H1 (cell line): ENCODE data around the gene SECISBP2L.

Experiments used
- JUND ChIP-seq: IDR thresholded peaks from 2 replicates; pipeline ENCODE4 v1.6.1; 2011; ENCODE audit warnings: mild to moderate bottlenecking, improper control_type of control experiment, low read length
- POLR2A ChIP-seq, 2 experiments: IDR thresholded peaks; 1 replicate in 1 of 2; 2 replicates in 1 of 2; pipeline ENCODE4 v1.6.1; 2011; ENCODE audit warnings: low read depth in 2 of 2, low read length in 2 of 2, mild to moderate bottlenecking in 2 of 2; ENCODE audit errors: control extremely low read depth in 1 of 2
- RAD21 ChIP-seq, 2 experiments: IDR thresholded peaks in 1 of 2; conservative IDR thresholded peaks in 1 of 2; 2 replicates each; pipeline ENCODE4 v1.6.1; 2011; ENCODE audit warnings: low read depth in 2 of 2, low read length in 2 of 2, improper control_type of control experiment in 1 of 2, inconsistent platforms in 1 of 2, mild to moderate bottlenecking in 1 of 2, moderate library complexity in 1 of 2
- SAP30 ChIP-seq: fragments of 300-600 bp; sonication (generic); IDR thresholded peaks from 2 replicates; pipeline ENCODE4 v1.7.1; 2012; ENCODE audit warnings: low read length, moderate library complexity, mild to moderate bottlenecking, inconsistent platforms; ENCODE audit not compliant: insufficient read depth, insufficient replicate concordance
- TF ChIP-seq, protein P1 (sequence below), 3 experiments: IDR thresholded peaks; 1 replicate in 2 of 3; 2 replicates in 1 of 3; pipeline versions ENCODE4 v1.5.1 to v1.6.1; 2011; ENCODE audit warnings: low read length in 3 of 3, mild to moderate bottlenecking in 3 of 3, inconsistent platforms in 2 of 3, low read depth in 1 of 3, moderate library complexity in 1 of 3; ENCODE audit not compliant: insufficient read depth in 1 of 3; ENCODE audit errors: control extremely low read depth in 1 of 3

DNA sequence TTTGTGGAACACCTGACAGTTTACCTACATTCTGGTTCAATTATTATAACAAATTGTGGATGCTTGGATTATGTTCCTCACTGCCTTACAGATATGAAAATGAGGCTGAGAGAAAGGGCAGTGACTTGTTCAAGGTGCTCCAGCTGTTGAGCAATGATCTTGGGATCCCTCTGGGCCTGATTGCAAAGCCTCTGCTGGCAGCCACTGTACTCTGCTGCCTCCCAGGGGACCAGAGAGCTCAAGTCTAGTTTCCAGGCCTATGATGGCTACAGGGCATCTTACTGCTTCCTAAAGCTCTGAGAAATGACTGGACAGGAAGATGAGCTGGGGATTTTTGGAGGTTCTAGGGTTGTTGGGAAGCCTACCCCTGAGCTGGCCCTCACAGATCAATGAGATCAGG lies 80.3 kb downstream of the SECISBP2L start:
- no peak for TF ChIP-seq SAP30
- peak; percentile 59 to 71 for TF ChIP-seq RAD21 (IDR thresholded peaks at IDR 0.05 in 1 of 2, conservative IDR thresholded peaks at IDR 0.05 in 1 of 2; ENCODE audit: low read depth in 2 of 2, low read length in 2 of 2)
- TF ChIP-seq, protein P1, sequence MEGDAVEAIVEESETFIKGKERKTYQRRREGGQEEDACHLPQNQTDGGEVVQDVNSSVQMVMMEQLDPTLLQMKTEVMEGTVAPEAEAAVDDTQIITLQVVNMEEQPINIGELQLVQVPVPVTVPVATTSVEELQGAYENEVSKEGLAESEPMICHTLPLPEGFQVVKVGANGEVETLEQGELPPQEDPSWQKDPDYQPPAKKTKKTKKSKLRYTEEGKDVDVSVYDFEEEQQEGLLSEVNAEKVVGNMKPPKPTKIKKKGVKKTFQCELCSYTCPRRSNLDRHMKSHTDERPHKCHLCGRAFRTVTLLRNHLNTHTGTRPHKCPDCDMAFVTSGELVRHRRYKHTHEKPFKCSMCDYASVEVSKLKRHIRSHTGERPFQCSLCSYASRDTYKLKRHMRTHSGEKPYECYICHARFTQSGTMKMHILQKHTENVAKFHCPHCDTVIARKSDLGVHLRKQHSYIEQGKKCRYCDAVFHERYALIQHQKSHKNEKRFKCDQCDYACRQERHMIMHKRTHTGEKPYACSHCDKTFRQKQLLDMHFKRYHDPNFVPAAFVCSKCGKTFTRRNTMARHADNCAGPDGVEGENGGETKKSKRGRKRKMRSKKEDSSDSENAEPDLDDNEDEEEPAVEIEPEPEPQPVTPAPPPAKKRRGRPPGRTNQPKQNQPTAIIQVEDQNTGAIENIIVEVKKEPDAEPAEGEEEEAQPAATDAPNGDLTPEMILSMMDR (IDR thresholded peaks at IDR 0.05; ENCODE audit: control extremely low read depth in 1 of 3, insufficient read depth in 1 of 3, low read depth in 1 of 3, low read length in 3 of 3): peak; percentile 21 to 51 (median 51)
- TF ChIP-seq POLR2A (IDR thresholded peaks at IDR 0.05; ENCODE audit: control extremely low read depth in 1 of 2, low read depth in 2 of 2, low read length in 2 of 2): no peak
- TF ChIP-seq JUND: no peak
